Activated T-helper 2 cell treated with anti-CD3 and anti-CD28 coated beads, Interferon-gamma antibody, Interleukin-2, Interleukin-4, amounts not matched to agents 10 μg/mL and 5 μg/mL and 100 μg/mL, durations not matched to agents 14 hours and 24 hours and 36 hours (primary cell): Measurements from ENCODE around the gene MEA1. TPM values are rescaled to one million over a fixed set of nuclear protein-coding genes. Genes with fewer than 3 reads are reported as not detected.

ENCODE experiments used
- DNase-seq: peaks from one replicate; pipeline ENCODE4 v3.0.0; 2021; ENCODE audit warnings: low spot score
- H3K27ac Mint-ChIP-seq: one replicate; pipeline ENCODE4 v1.8.0; 2021; ENCODE audit warnings: mixed read lengths
- H3K27me3 Mint-ChIP-seq: one replicate; pipeline ENCODE4 v1.8.0; 2021; ENCODE audit warnings: low read depth, mixed read lengths
- H3K36me3 Mint-ChIP-seq: one replicate; pipeline ENCODE4 v1.8.0; 2021; ENCODE audit warnings: low read depth, mixed read lengths
- H3K4me1 Mint-ChIP-seq: one replicate; pipeline ENCODE4 v1.8.0; 2021; ENCODE audit warnings: low read depth, mixed read lengths
- H3K4me3 Mint-ChIP-seq: one replicate; pipeline ENCODE4 v1.8.0; 2021; ENCODE audit warnings: low read depth, mild to moderate bottlenecking, moderate library complexity, mixed read lengths
- H3K9me3 Mint-ChIP-seq: one replicate; pipeline ENCODE4 v1.8.0; 2021; ENCODE audit warnings: mixed read lengths
- intact Hi-C: fragments of 100-400 bp; cut with micrococcal nuclease; formaldehyde crosslinking; loops from one replicate; pipeline ENCODE4 v1.15.1; 2023
- total RNA-seq: library from RNA; stranded (reverse); gene quantifications from 2 replicates; pipeline ENCODE4 v1.2.3, GENCODE V29; 2022

Gene MEA1
- total RNA-seq, 1 donor from 2014 or later = 91.2 TPM

- H3K4me3 Mint-ChIP-seq = no peak overlapping the region
- no peaks in the 10 kb centered on the region for H3K27me3 Mint-ChIP-seq
- H3K9me3 Mint-ChIP-seq = no peaks in the 10 kb centered on the region
- H3K4me1 Mint-ChIP-seq = peaks cover 33% of the 10 kb centered on the region
- H3K36me3 Mint-ChIP-seq = peaks cover 50% of the 10 kb centered on the region
- intact Hi-C loops = no loop called here
- H3K27ac Mint-ChIP-seq = no peak overlapping the region
- no peak for DNase-seq
These were observed 23.8 kb downstream of the MEA1 start for GRCh38 chr6:42989923-42990322.

GRCh38 chr6:42988486-42989020 lies 25.2 kb downstream of the MEA1 start:
- H3K36me3 Mint-ChIP-seq = peaks cover 47% of the 10 kb centered on the region
- intact Hi-C loops = no loop called here
- no peak overlapping the region for H3K4me3 Mint-ChIP-seq
- no peaks in the 10 kb centered on the region for H3K9me3 Mint-ChIP-seq
- no peaks in the 10 kb centered on the region for H3K27me3 Mint-ChIP-seq
- DNase-seq = no peak
- H3K27ac Mint-ChIP-seq = no peak overlapping the region
- H3K4me1 Mint-ChIP-seq = peaks cover 36% of the 10 kb centered on the region

- H3K27ac Mint-ChIP-seq = peak overlapping the region; percentile 57
- no peak for DNase-seq
- H3K27me3 Mint-ChIP-seq = no peaks in the 10 kb centered on the region
- peaks cover 45% of the 10 kb centered on the region for H3K36me3 Mint-ChIP-seq
- H3K9me3 Mint-ChIP-seq = no peaks in the 10 kb centered on the region
- intact Hi-C loops = no loop called here
- H3K4me3 Mint-ChIP-seq = no peak overlapping the region
- H3K4me1 Mint-ChIP-seq = peaks cover 35% of the 10 kb centered on the region
These were observed 26.0 kb downstream of the MEA1 start for GRCh38 chr6:42987533-42988451.

GRCh38 chr6:42984924-42985475 lies 28.7 kb downstream of the MEA1 start:
- H3K27ac Mint-ChIP-seq = peak overlapping the region; percentile 87
- H3K27me3 Mint-ChIP-seq = no peaks in the 10 kb centered on the region
- no peaks in the 10 kb centered on the region for H3K9me3 Mint-ChIP-seq
- H3K36me3 Mint-ChIP-seq = peaks cover 30% of the 10 kb centered on the region
- DNase-seq = no peak
- intact Hi-C loops = loop anchor here (2.0 kb wide), 1 partner anchor 186 kb away; the partner anchor contains the start of gene SRF
- H3K4me1 Mint-ChIP-seq = peaks cover 38% of the 10 kb centered on the region
- peak overlapping the region; percentile 95 for H3K4me3 Mint-ChIP-seq

GRCh38 chr6:42984001-42984923 lies 29.5 kb downstream of the MEA1 start, which contains the start of gene PPP2R5D:
PPP2R5D (plus strand) TSS chr6:42984570; CDS start chr6:42984678, 108 bp downstream.
- Mint-ChIP-seq H3K4me3 (peak within 1 kb of the TSS; percentile 95), H3K36me3 (peaks cover 22% of the 10 kb centered on the region), H3K4me1 (peaks cover 46% of the 10 kb centered on the region), H3K27me3 (no peaks in the 10 kb centered on the region), H3K27ac (peak within 1 kb of the TSS; percentile 87), H3K9me3 (no peaks in the 10 kb centered on the region)
- intact Hi-C loops = loop anchor here (2.0 kb wide), 1 partner anchor 187 kb away; the partner anchor contains the start of gene SRF
- peak; percentile 98 for DNase-seq

DNA sequence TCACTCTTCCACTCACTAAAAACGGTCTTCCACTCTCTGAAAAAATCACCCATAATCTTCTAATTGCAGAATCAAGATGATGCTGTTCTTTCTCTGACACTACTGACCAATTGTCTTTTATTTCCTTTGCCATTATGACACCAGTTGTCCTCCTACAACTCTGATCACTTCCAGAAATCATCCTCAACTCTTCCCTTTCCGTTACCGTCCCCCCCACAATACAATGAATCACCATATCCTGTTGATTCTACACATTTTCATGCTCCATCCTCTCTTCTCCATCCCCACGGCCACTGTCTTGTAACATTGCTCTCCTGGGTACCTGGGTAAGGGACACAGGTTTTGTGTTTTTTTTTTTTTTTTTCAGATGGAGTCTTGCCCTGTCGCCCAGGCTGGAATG lies 31.9 kb downstream of the MEA1 start:
- Mint-ChIP-seq H3K4me1 (peaks cover 40% of the 10 kb centered on the region), H3K27ac (peak overlapping the region; percentile 35), H3K36me3 (peaks cover 22% of the 10 kb centered on the region), H3K4me3 (no peak overlapping the region), H3K27me3 (no peaks in the 10 kb centered on the region), H3K9me3 (no peaks in the 10 kb centered on the region)
- no peak for DNase-seq
- intact Hi-C loops = no loop called here

DNA sequence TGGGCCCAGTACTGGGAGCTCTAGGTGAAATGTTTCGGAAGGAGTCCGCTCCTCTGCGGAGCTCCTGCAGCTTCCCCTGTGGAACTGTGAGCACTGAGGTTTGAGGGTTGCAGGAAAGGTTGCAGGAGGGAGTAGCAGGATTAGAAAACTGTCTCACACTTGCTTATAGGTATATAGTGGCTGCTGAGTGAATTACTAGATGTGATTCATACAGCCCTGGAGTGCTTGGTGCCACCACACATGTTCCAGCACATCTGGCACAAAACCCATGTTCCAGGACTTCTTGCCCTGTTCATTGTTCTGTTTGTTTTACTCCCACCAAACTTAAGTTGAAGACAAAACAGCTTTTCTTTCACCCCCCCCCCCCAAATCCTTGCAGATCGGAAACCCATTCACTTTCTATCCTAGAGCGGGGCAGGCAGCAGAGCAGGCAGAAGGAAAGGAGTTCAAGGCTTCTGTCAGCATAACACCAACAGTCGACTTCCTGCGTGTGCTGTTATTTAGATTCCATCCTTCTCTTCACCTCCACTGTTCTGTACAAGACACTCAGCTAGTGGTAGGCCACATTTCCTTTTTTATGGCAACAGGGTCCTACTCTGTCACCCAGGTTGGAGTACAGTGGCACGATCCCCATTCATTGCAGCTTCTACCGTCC lies 34.1 kb downstream of the MEA1 start:
- no peaks in the 10 kb centered on the region for H3K9me3 Mint-ChIP-seq
- H3K4me3 Mint-ChIP-seq = peak overlapping the region; percentile 91
- intact Hi-C loops = loop anchor here (1.0 kb wide), 3 partner anchors 34 to 80 kb away; partner anchors contain the start of genes CNPY3, KLC4, MEA1 and MRPL2
- H3K27me3 Mint-ChIP-seq = no peaks in the 10 kb centered on the region
- H3K36me3 Mint-ChIP-seq = peaks cover 25% of the 10 kb centered on the region
- peak overlapping the region; percentile 99 for H3K27ac Mint-ChIP-seq
- peaks cover 31% of the 10 kb centered on the region for H3K4me1 Mint-ChIP-seq
- no peak for DNase-seq

DNA sequence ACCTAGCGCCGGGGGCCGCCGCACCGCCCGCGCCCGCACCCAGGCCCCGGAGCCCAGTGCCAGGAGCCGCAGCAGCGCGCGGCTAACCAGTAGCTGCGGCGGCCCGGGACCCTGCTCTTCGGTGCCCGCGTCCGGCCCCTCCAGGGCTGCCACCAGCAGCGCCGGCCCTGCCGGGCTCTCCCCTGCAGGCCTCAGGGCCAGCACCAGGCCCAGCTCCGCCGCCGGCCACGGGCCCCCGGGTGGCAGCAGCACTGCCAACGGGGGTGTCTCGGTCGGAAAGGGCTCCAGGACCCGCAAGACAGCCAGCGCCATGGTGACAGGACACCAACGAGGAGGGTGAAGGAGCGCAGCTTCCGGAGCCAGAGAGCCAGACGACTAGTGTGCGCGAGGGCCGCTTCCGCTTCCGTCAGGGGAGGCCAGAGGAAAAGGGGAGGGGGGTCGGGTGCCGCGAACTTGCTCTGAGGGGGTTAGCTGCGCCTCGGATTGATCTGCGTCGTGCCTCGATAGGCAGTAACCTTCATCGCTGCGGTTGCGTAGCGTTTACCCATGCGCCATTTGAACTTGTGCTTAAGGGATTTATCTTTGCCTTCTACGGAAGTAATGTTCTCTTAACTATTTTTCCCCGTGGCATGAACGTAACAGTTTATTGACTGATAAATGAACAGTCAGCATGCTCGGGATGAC lies 34.8 kb downstream of the MEA1 start, which contains the start of gene PEX6:
PEX6 (minus strand) TSS at position 343 of the 684 bp plus-strand sequence; CDS start at position 312, 31 bp downstream.
- Mint-ChIP-seq H3K27ac (peak within 1 kb of the TSS; percentile 99), H3K36me3 (peaks cover 26% of the 10 kb centered on the region), H3K4me3 (peak within 1 kb of the TSS; percentile 91), H3K9me3 (no peaks in the 10 kb centered on the region), H3K27me3 (no peaks in the 10 kb centered on the region), H3K4me1 (peaks cover 31% of the 10 kb centered on the region)
- intact Hi-C loops = loop anchor here (1.0 kb wide), 3 partner anchors 34 to 80 kb away; partner anchors contain the start of genes CNPY3, KLC4, MEA1 and MRPL2
- peak; percentile 96 for DNase-seq

GRCh38 chr6:42978487-42978838 lies 35.3 kb downstream of the MEA1 start:
- peaks cover 31% of the 10 kb centered on the region for H3K36me3 Mint-ChIP-seq
- intact Hi-C loops = no loop called here
- no peaks in the 10 kb centered on the region for H3K9me3 Mint-ChIP-seq
- no peaks in the 10 kb centered on the region for H3K27me3 Mint-ChIP-seq
- peaks cover 27% of the 10 kb centered on the region for H3K4me1 Mint-ChIP-seq
- H3K4me3 Mint-ChIP-seq = peak overlapping the region; percentile 80
- H3K27ac Mint-ChIP-seq = peak overlapping the region; percentile 79
- DNase-seq = no peak

DNA sequence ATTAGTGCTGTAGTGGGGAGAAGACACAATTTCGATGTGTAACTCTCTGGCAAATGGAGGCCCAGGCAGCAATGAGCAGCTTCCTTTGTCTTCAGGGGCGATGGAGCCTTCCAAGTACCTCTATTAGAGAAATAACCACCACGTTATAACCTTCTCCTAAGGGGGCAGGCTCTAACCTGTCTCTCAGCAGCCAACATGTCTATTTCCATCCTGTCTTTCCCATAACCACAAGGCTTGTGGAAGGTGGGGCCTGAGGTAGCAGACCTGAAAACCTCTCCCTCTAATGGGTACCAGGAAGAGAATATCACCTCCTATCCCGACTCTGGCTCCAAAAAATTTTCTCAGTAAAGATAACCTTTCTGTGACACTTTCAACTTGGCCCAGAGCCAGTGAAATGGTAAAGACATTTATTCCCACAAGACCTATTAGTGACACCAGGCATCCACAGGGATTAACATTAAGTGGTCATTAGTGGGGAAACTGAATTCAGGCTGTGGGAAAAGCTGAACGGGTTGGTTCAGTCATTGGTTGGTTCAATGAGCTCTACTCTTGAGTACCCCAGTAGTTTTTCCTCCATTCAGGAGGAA lies 38.7 kb downstream of the MEA1 start:
- no peak overlapping the region for H3K4me3 Mint-ChIP-seq
- no peaks in the 10 kb centered on the region for H3K27me3 Mint-ChIP-seq
- H3K36me3 Mint-ChIP-seq = peaks cover 42% of the 10 kb centered on the region
- no peaks in the 10 kb centered on the region for H3K9me3 Mint-ChIP-seq
- peak overlapping the region; percentile 17 for H3K27ac Mint-ChIP-seq
- peaks cover 29% of the 10 kb centered on the region for H3K4me1 Mint-ChIP-seq
- no peak for DNase-seq
- intact Hi-C loops = no loop called here

DNA sequence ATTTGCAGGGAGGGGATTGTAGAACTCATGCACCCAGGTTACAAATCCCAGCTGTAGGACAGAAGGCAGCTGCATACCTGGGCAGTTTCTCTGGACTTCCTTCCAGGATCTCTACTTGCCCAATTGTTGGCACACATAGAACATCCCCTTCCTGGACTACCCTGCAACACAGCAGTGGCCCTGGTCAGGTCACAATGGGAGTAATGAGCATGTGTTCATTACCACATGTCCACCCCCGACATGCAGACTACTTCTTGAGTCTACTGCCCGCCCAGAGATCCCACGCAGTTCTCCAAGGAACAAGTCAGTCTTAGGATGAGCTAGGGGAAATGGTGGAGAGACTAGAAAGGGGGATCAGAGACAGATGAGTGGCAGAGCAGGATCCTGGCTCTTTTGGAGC lies 39.8 kb downstream of the MEA1 start:
- H3K27me3 Mint-ChIP-seq = no peaks in the 10 kb centered on the region
- H3K9me3 Mint-ChIP-seq = no peaks in the 10 kb centered on the region
- peaks cover 19% of the 10 kb centered on the region for H3K4me1 Mint-ChIP-seq
- H3K27ac Mint-ChIP-seq = peak overlapping the region; percentile 62
- H3K4me3 Mint-ChIP-seq = no peak overlapping the region
- DNase-seq = no peak
- peaks cover 43% of the 10 kb centered on the region for H3K36me3 Mint-ChIP-seq
- intact Hi-C loops = no loop called here
